GM12878 (cell line): ENCODE results near the gene ACADVL. TPM values are rescaled to one million over a fixed set of nuclear protein-coding genes. Genes with fewer than 3 reads are reported as not detected.

Experiments
- ATAC-seq: fragments of 200-7000 bp; cut with Tn5 transposase; 3 replicates; pipeline ENCODE4 v1.9.1; 2020; ENCODE audit warnings: mild to moderate bottlenecking, moderate library complexity
- BruUV-seq: library from RNA; stranded (reverse); fragments of 400-500 nt; replicated peaks from 2 replicates; lab custom pipeline; 2021; lab: Mats Ljungman, UMichigan
- CTCF ChIA-PET: fragments of 300-600 bp; sonication (Branson Sonifier 250); formaldehyde crosslinking; extraction: SDS; loops from one replicate; lab custom pipeline; 2021; ENCODE audit warnings: inconsistent platforms; lab: Yijun Ruan, JAX
- POLR2A ChIA-PET: fragments of 350-600 bp; formaldehyde crosslinking; extraction: SDS; loops from one replicate; lab custom pipeline; 2021; ENCODE audit warnings: inconsistent platforms; lab: Charles Lee
- RAD21 ChIA-PET: fragments of 300-600 bp; sonication (Branson Sonifier 250); formaldehyde crosslinking; loops from one replicate; lab custom pipeline; 2023; ENCODE audit warnings: antibody characterized with exemption; ENCODE audit not compliant: unreplicated experiment; lab: Charles Lee
- SMC1A ChIA-PET: fragments of 300-600 bp; sonication (Branson Sonifier 250); formaldehyde crosslinking; loops from one replicate; lab custom pipeline; 2023; ENCODE audit not compliant: unreplicated experiment, uncharacterized antibody; lab: Charles Lee
- DNase-seq: peaks from one replicate; pipeline ENCODE4 v3.0.0-alpha.2; 2011; ENCODE audit warnings: low read depth, low spot score
- FAIRE-seq: peaks from 3 replicates; lab custom pipeline; 2011; peaks lifted over from hg19 to GRCh38; lab: Jason Lieb, UNC
- H2AFZ ChIP-seq: 2 replicates; pipeline ENCODE4 v1.6.0; 2011; ENCODE audit warnings: low read depth, low read length, control low read depth; ENCODE audit not compliant: control insufficient read depth
- H3K27ac ChIP-seq: 2 replicates; pipeline ENCODE4 v1.5.1; 2011; ENCODE audit warnings: control low read depth; ENCODE audit not compliant: control insufficient read depth, insufficient read depth
- H3K27me3 ChIP-seq, 2 experiments: replicated peaks in 1 of 2; 2 replicates each; pipeline versions ENCODE4 v1.6.0 to v1.6.1; 2011; ENCODE audit warnings: low read length in 1 of 2; ENCODE audit not compliant: control insufficient read depth in 2 of 2, insufficient read depth in 2 of 2
- H3K36me3 ChIP-seq, 2 experiments: 2 replicates each; pipeline ENCODE4 v1.5.1; 2011; ENCODE audit warnings: low read length in 1 of 2; ENCODE audit not compliant: control insufficient read depth in 2 of 2, insufficient read depth in 2 of 2
- H3K4me1 ChIP-seq: 2 replicates; pipeline ENCODE4 v1.6.1; 2011; ENCODE audit warnings: mild to moderate bottlenecking, low read length, moderate library complexity, mixed read lengths; ENCODE audit not compliant: control insufficient read depth, insufficient read depth
- H3K4me2 ChIP-seq: 2 replicates; pipeline ENCODE4 v1.6.0; 2011; ENCODE audit warnings: control low read depth; ENCODE audit not compliant: control insufficient read depth, insufficient read depth
- H3K4me3 ChIP-seq: fragments of 200-600 bp; sonication (generic); 2 replicates; pipeline ENCODE4 v1.5.1; 2016
- H3K79me2 ChIP-seq: 2 replicates; pipeline ENCODE4 v1.6.0; 2011; ENCODE audit warnings: low read length; ENCODE audit not compliant: control insufficient read depth, insufficient read depth
- H3K9ac ChIP-seq: 2 replicates; pipeline ENCODE4 v1.8.0; 2011; ENCODE audit warnings: low read length, control low read depth, mixed read lengths; ENCODE audit not compliant: control insufficient read depth, insufficient read depth
- H3K9me3 ChIP-seq: replicated peaks from 3 replicates; pipeline ENCODE4 v1.5.1; 2011; ENCODE audit warnings: mild to moderate bottlenecking, low read length; ENCODE audit not compliant: control insufficient read depth, insufficient read depth
- H4K20me1 ChIP-seq: 2 replicates; pipeline ENCODE4 v1.6.0; 2011; ENCODE audit not compliant: control insufficient read depth, insufficient read depth
- ATF2 ChIP-seq: IDR thresholded peaks from 2 replicates; pipeline ENCODE4 v1.6.1; 2012; ENCODE audit warnings: low read length, inconsistent platforms
- FOXK2 ChIP-seq: fragments of 450-650 bp; IDR thresholded peaks from 2 replicates; pipeline ENCODE4 v1.6.1; 2017; ENCODE audit warnings: mild to moderate bottlenecking, moderate library complexity
- KDM1A ChIP-seq: fragments of 200-600 bp; sonication (generic); IDR thresholded peaks from 2 replicates; pipeline ENCODE4 v1.6.1; 2016; ENCODE audit warnings: borderline replicate concordance
- USF2 ChIP-seq: IDR thresholded peaks from 2 replicates; pipeline ENCODE4 v1.6.1; 2011; ENCODE audit warnings: low read depth, low read length, improper control_type of control experiment, borderline replicate concordance
- ZNF207 ChIP-seq: fragments of 450-650 bp; IDR thresholded peaks from 2 replicates; pipeline ENCODE4 v1.6.1; 2014; ENCODE audit warnings: antibody characterized with exemption, mild to moderate bottlenecking, borderline replicate concordance
- WGBS: methylation state at CpG from one replicate; pipeline ENCODE4 v1.1.6; 2016; ENCODE audit warnings: low lambda C conversion rate; ENCODE audit not compliant: insufficient replicate concordance, insufficient coverage; ENCODE audit errors: missing lambda C conversion rate; 5-methylcytosine and 5-hydroxymethylcytosine counted together
- in situ Hi-C: fragments of 300-500 bp; cut with MboI; formaldehyde crosslinking; loops from 9 replicates; pipeline ENCODE4 v1.14.3; 2018; ENCODE audit warnings: mixed read lengths
- intact Hi-C: fragments of 100-400 bp; cut with micrococcal nuclease; formaldehyde crosslinking; loops from one replicate; pipeline ENCODE4 v1.14.2; 2022; ENCODE audit not compliant: unreplicated experiment
- polyA plus RNA-seq, 11 experiments: library from polyadenylated mRNA; depleted of rRNA in 4 of 11; unstranded in 6 of 11; stranded (reverse) in 5 of 11; fragments of >200 nt; fragmentation: Nextera tagmentation in 4 of 11; fragmentation: Illumina TruSeq in 1 of 11; extraction: Ambion mirVana in 4 of 11; extraction: Trizol in 1 of 11; gene quantifications; 1 replicate in 1 of 11; 2 replicates in 10 of 11; pipeline versions ENCODE4 v1.2.1 to v1.2.3, GENCODE V29; 2011 to 2016; ENCODE audit warnings: inconsistent platforms in 2 of 11, missing spikeins in 2 of 11, low read depth in 1 of 11
- total RNA-seq, 4 experiments: library from RNA; depleted of rRNA in 3 of 4; stranded (reverse); fragments of >200 nt in 3 of 4; fragmentation: Illumina TruSeq in 1 of 4; extraction: Trizol in 1 of 4; gene quantifications; 2 replicates each; pipeline versions ENCODE4 v1.2.1 to v1.2.3, GENCODE V29; 2013 to 2021

The ACADVL gene
- total and polyA plus RNA-seq, 10 of the 15 experiments (the other 5 are each of a cell fraction or from before 2014, with no cell fraction given): 25.4 to 232 (median 180) TPM

- in situ Hi-C loops: no loop called here
Measured at GRCh38 chr17:7226721-7227710, 7.3 kb downstream of the ACADVL start.

More at GRCh38 chr17:7226721-7227710, 7.3 kb downstream of the ACADVL start:
- POLR2A ChIA-PET: no interaction called here
- H3K4me3 ChIP-seq: no peak overlapping the region
- no peak overlapping the region for H2AFZ ChIP-seq
- CTCF ChIA-PET: no interaction called here
- no peaks in the 10 kb centered on the region for H3K9me3 ChIP-seq
- RAD21 ChIA-PET: no interaction called here
- no peak for FAIRE-seq
- no peak overlapping the region for H3K27ac ChIP-seq
- TF ChIP-seq ATF2 (no peak), KDM1A (no peak), USF2 (no peak), FOXK2 (no peak), ZNF207 (no peak)
- BruUV-seq: no TSS peak
- H3K27me3 ChIP-seq: no peaks in the 10 kb centered on the region
- WGBS: 98% methylated on average over 31 of the region's 31 CpGs
- DNase-seq: no peak
- H3K4me1 ChIP-seq: no peaks in the 10 kb centered on the region; the same call in 1 of the 2 replicates
- intact Hi-C loops: no loop called here
- H3K79me2 ChIP-seq: peaks cover 5% of the 10 kb centered on the region
- no peak overlapping the region for H3K9ac ChIP-seq
- no peak overlapping the region for H3K4me2 ChIP-seq
- SMC1A ChIA-PET: no interaction called here
- no peak for ATAC-seq
- H4K20me1 ChIP-seq: no peaks in the 10 kb centered on the region
- peaks cover 27 to 31% of the 10 kb centered on the region in 2 experiments for H3K36me3 ChIP-seq
